HG02970 (cell line): ENCODE measurements around the gene MST1.

Source experiments
- ATAC-seq: cut with Tn5 transposase; IDR thresholded peaks from one replicate; pipeline ENCODE4 v1.9.1; 2021; ENCODE audit warnings: mild to moderate bottlenecking, moderate library complexity, moderate number of reproducible peaks; ENCODE audit not compliant: unreplicated experiment, low FRiP score

MST1 gene

DNA sequence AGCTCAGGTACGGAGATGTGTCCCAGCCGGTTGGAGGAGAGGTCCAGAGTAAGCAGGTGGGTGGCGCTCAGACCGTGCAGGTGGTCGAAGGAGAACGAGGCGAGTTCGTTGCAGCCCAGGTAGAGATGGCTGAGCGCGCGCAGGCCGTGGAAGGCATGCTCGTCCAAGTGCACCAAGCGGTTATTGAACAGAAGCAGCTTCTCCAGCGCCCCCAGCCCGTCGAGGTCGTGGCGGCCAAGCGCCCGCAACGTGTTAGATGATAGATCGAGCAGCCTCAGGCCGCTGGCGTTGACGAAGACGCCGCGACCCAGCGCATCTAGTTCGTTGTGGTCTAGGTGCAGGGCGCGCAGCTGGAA lies 29.6 kb upstream of the MST1 start:
- ATAC-seq: no peak

DNA sequence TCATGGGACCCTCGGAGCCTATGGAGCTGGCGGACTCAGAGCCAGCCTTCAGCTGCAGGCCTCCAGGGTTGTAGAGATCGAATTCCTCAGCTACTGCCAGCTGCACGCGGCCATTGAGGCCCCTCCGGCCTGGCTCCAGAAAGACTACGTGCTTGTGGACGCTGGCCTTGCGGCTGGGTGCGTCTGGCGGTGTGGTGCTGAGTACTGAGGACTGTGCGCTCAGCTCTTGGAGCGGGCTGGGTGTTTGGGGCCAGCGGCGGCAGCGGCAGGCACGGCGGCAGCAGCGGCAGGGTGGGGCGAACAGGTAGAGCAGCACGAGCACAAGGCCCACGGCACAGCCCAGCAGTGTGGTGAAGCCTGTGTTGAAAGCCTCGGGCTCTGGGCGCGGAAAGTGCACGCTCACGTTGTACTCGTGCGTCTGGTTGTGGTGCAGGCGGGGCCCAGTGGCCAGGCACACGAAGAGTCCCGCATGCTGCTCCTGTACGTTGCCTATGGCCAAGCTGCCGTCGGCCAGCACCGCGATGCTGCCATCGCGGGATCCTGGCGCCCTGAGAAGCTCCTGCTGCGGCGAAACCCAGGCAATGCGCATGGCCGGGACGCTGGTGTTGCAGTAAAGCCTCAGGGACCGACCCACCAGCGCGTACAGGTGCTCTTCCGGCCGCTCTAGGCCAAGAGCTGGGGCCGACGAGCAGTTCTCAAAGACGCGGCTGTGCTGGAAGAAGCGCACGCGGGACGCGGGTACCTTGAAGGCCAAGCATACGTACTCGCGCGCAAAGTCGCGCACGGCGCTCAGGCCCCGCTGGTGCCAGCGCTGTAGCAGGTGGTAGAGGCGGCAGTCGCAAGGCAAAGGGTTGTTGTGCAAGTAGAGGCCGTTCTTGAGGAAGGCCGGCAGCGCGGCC lies 28.9 kb upstream of the MST1 start:
- ATAC-seq: no peak

DNA sequence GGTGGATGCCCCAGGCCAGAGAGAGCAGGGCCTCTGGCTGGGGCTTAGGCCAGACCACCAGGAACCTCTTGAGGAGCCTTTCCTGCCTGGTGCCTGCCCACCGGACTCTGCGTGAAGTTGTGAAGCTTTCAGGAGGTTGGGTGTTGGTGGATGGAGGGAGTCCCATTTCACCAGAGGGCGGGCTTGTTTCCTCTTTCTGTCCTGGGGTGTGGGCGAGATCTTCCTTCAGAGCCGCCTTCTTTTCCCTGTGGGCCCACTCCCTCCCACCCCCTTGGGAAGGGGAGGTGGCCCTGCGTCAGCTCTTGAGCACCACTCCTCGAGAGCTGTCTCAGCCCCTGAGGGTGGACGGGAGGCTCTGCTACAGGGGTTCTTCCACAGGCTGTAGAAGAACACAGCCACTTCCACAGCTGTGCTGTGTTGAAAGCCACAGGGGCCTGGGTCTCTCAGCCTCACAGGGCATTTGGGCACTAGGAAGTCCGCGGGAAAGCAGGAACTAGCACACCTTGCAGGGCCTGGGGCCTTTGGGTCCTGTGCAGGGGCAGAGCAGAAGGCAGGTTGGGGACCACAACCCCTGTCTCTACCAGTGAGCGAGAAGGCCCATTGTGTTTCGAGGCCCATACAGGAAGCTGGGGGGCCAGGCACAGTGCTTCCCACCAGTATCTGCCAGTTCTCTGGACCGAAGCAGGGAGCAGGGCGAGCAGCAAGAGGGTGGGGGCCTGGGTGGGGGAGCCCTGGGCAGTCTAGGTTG lies 28.1 kb upstream of the MST1 start:
- no peak for ATAC-seq

DNA sequence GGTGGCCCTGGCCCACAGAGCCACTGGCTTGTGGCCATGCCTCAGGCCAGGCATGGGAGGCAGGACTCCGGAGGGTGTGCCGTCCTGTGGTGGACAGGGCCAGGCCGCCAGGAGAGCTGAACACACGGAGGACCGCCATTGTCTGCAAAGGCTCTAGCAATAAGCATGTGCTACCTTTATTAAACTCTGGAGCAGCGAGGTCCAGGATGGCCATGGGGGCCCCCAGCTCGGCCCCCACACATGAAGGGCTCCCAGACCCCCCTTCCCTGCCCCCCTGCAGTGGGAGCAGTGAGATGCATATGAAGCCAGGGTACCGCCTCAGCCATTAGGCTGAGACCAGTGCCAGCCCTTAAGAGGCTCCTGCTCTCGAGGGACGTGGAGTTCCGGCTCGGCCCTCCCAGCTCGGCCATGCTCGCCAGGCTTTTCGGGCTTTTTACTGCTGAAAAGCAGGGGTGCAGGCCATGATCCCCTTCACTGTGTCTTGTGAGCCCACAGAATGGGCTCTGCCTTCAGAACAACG lies 27.5 kb upstream of the MST1 start:
- no peak for ATAC-seq

DNA sequence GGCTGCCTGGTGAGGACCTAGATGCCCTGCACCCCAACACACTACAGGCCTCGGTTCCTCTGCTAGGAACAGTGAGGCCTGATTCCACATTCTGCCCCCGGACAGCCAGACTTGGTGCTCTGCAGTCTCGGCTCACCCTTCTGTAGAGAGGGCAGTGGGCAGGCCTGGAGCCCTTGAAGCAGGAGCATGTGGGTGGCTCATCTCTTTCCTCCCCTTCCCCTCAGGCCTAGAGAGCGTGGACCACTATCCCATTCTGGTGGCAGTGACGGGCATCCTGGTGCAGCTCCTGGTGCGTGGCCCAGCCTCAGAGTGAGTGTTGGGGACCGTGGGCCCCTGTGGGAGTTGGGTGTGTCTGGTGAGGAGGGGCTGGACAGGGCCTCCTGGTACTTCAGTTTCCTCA lies 26.9 kb upstream of the MST1 start:
- ATAC-seq: no peak

DNA sequence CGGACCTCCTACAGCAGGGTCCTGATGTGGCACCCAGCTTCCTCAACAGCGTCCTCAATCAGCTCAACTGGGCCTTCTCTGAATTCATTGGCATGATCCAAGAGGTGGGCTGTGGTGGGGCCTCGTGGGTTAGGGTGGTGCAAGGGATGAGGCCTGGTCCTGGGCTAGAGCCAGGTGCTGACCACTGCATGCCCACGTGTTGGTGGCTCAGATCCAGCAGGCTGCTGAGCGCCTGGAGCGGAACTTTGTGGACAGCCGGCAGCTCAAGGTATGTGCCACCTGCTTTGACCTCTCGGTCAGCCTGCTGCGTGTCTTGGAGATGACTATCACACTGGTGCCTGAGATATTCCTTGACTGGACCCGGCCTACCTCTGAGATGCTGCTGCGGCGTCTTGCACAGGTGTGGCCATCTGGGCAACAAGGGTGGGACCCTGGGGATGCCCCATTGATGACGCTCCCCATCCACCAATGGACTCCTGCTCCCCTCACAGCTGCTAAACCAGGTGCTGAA lies 26.4 kb upstream of the MST1 start:
- ATAC-seq: no peak

DNA sequence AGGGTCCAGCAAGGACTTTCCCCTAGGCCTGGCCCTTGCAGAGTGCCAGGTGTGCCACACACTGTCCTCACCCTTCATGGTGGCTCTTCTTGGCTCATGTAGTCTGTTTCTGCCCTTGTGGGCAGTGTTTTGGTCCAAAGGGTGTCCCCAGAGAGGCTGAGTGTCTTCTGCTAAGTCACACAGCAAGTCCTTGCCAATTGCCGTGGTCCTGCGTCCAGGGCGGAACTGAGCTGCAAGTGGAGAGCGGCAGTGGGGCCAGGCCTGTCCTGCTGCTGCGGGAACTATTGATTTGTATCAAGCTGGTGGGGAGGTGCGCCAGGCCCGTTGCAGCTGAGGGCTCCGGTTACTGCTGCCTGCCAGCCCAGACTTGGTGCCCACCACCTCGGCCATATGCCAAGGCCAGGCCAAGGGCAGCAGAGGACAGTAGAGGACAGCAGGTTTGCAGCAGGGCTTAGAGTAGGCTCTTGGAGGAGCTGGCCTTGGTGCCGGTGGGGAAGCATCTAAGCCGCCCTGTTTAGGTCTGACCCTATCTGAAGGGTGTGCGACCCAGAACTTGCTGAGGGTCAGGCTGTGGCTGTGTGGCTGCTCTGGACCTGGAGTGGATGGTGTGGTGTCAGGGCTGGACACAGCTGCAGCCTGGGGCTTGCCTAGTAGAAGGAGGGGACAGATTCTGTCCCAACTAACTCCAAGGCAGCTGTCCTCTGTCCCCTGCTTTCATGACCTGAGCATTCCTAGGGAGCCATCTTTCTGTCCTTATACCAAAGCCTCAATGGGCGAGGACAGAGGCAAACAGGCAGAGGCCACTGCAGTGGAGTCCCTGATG lies 25.7 kb upstream of the MST1 start:
- ATAC-seq: no peak

DNA sequence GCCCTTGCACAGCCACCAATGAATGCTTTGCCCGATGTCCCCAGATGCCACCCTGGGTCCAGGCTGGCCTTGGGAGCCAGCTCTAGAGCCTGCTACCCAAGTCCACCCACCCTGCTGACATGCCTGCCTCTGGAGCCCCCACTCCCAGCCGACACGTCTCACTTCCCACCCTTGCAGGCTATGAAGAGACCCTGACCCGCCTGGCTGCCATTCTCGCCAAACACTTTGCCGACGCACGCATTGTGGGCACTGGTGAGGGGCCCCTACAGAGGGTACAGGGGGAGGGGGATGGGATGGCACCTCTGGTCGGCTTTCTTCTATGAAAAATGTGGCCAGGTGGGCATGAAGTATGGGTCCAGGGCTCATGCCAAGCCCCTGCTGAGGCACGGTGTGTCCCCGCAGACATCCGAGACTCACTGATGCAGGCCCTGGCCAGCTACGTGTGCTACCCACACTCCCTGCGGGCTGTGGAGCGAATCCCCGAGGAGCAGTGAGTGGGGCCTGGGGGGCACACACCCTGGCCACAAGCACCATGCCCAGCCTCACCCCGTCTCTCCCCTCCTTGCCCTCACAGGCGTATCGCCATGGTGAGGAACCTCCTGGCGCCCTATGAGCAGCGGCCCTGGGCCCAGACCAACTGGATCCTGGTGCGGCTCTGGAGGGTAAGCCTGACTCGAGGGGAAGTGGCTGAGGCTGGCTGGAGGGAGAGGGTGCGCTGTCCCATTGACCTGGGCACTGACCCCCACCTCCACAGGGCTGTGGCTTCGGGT lies 24.2 kb upstream of the MST1 start:
- ATAC-seq: no peak

DNA sequence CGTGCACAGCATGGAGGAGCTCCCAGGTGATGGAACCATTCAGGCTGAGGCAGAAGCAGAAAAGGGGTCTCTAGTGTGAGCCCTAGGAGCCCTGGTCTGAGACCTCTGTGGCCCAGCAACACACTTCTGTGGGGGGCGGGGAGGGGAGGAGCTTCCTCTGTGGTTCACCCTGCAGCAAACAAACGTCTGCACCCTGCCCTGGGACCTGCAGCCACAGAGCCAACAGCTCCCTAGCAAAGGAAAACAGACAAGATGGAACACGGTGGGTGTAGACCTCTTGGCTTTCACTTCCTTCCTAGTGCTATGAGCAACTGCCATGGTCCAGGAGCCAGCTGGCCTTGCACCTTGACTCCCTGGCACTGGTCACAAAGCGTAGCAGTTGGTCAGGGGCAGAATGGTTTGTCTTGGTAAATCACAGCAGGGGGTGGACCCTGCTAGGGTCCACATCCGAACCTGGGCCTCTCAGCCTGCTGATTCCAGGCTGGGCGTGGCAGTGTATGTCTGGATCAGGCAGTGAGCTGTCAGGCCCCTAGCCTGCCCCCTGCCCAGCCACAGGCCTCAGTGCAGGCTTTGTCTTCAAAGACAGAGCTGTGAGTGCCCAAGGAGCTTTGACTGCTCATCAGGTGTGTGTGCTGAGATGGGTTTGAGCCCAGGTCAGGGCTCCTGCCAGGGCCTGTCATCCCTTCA lies 23.5 kb upstream of the MST1 start:
- ATAC-seq: no peak

DNA sequence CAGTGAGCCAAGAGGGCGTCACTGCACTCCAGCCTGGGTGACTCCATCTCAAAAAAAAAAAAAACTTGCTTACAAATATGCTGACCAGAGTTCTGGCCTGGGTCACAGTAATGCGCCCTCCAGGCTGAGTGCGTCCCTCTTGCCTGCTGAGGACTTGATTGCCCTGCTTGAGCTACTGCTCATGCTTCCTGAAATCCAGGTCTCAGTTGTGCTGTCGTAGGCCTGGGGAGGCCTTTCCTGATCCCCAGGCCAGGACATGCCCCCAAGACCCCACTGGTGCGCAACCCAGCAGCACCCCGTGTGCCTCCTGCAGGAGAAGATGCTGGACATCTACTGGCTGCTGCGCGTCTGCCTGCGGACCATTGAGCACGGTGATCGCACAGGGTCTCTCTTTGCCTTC lies 22.9 kb upstream of the MST1 start:
- no peak for ATAC-seq

DNA sequence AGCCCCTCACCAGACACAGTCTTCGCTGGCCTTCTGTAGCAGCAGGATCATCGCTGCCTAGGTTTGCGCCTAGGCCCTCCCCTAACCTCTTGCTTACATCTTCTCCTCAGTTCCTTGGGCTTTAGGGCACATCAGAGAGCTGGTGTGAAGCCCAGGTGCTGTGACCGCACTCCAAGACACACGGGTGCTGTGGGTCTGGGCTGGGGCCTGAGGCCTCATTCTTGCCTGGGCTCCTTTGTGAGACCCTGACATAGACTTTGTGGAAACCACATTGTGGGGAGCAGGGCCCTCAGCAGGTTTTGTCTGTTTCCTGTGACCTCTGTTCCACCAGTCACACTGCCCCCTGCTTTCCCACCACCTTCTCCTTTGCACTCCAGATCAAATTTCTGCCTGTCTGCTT lies 22.2 kb upstream of the MST1 start:
- no peak for ATAC-seq

DNA sequence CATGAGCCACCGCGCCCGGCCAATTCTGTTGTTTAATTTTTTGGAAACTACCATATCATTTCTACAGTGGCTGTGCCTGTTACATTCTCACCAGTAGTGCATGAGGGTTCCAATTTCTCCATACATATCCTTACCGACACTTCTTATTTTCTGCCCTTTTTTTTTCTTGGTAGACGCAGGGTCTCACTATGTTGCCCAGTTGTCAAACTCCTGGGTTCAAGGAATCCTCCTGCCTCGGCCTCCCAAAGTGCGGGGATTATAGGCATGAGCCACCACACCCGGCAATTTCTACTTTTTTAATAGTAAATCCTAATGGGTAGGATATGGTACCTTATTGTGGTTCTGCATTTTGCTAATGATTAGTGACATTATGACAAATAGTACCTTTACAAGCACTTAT lies 20.6 kb upstream of the MST1 start:
- no peak for ATAC-seq

DNA sequence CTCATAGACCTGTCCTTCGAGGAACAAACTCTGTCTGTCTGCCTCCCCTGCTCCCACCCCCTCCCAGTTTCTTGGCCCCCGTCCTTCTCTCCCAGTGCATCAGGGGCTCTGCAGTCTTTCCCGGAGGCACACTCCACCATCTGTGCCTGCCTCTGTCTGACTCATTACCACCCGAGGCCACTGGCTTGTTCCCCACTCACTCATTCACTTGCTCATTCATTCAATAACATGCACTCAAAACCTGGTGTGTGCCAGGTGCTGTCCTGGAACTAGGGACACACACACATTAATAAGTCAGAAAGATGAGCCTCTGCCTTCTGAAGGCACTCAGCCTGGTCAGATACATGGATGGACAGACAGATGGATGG lies 17.8 kb upstream of the MST1 start:
- no peak for ATAC-seq

DNA sequence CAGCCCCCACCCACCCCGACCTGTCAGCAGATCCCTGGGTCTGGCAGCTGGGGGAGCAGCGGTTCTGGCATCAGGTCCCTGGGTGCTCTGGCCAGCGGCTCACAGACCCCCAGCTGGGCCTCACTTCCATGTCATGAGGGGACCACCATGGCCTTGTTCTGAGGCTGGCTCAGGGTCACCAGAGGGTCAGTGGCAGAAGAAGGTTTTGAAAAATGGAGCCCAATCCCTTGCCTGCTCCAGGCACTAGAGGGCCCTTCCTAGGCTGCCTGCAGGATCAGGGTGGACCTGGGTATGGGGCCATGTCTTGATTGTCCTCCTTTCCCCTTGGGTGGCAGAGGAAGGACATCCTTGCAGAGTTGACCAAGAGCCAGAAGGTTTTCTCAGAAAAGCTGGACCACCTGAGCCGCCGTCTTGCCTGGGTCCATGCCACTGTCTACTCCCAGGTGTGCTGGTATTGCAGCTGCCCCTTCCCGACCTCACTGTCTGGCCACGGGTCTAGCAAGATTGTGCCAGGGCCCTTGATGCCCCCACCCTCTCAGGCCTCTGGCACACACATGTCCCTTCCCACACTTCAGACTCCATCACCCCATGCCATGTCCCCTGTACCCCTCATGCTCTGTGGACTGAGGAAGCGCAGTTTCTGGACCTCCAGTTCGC lies 17.3 kb upstream of the MST1 start:
- no peak for ATAC-seq

DNA sequence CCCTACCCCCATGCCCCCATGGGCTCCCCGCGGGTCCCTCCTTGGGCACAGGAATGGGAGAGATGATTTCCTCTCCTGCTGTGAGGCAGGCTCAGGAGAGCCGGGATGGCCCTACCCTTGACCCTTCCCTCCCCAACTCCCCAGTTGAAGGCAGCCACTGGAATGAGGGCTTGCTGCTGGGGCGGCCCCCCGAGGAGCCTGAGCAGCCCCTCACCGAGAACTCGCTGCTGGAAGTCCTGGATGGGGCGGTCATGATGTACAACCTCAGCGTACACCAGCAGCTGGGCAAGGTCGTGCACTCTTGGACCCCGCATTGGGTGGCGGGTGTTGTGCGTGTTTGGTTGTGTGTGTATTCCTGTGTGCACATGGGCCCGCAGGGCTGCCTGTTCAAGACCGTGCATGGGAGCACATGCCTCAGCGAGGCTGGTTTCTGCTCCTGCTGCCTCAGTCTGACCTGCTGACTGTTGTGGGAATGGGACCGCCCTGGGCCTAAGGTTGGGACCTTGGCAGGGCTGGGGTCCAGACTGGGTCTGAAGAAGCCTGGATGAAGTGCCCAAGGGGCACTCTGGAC lies 16.2 kb upstream of the MST1 start:
- no peak for ATAC-seq

DNA sequence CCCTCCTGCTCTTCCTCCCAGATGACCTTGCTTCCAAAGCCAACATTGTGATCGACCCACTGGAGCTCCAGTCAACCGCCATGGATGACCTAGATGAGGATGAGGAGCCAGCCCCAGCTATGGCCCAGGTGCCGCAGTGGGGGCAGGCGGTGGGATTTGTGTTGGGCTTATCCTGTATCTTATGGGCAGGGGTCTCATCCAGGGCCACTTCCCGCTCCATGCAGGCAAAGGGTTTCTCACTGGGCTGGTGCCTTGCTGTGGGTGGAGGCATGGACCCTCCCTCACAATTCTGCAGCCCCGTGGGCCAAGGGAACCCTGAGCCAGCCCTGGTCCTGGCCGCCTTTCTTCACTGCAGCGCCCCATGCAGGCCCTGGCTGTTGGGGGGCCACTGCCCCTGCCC lies 15.4 kb upstream of the MST1 start:
- ATAC-seq: no peak

DNA sequence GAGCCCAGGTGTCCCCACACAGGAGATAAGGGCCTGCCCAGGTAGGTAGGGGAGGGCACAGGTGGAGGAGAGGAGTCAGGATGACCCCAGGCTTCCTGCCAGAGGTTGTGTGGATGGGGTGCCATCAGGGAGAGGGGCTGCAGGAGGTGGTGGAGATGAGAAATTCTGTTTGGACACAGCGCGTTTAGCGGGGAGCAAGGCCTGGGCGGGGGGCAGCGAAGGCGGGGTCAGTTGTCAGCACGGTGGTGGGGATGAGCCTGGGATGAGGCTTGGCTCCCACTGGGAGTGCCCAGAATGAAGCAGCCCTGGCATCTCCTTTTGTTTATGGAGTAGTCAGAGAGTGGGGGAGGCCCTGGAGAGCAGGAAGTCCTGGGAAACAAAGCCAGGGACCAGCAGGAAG lies 14.7 kb upstream of the MST1 start:
- no peak for ATAC-seq

DNA sequence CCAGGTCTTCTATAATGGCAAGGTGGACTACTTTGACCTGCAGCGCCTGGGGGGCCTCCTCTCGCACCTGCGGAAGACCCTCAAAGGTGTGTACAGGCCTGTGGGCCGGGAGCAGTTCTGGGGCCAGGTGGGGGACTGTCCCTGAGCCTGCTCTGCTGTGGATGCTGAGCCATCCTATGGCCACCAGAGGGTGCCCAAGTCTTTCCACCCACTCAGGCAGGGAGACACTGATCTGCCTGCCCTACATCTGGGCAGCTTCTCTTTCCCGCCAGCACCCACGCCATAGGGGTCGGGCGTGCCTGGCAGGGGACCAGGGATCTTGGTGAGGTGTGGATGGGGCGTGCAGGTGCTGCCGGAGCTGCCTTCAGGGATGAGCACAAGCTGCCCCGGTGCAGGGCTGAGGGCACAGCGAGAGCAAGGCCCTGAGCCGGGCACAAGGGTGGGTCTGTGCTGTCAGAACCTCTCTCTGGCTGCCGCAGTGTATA lies 14.2 kb upstream of the MST1 start:
- ATAC-seq: no peak
